Liver (tissue), 9 donors: ENCODE data around the gene MICAL3. TPM values are rescaled to one million over a fixed set of nuclear protein-coding genes. Genes with fewer than 3 reads are reported as not detected.

Experiments
- DNase-seq: peaks from one replicate; pipeline ENCODE4 v3.0.0-alpha.2; 2017; ENCODE audit warnings: low spot score
- H3K27ac ChIP-seq, 2 donors: one replicate each; pipeline ENCODE4 v1.7.0; 2013; ENCODE audit warnings: inconsistent platforms in 2 of 2, low read length in 2 of 2, control low read depth in 1 of 2, low read depth in 1 of 2, mild to moderate bottlenecking in 1 of 2
- H3K27me3 ChIP-seq, 4 donors: one replicate each; pipeline versions ENCODE4 v1.6.1 to v1.7.0; 2013; ENCODE audit warnings: low read length in 3 of 4, inconsistent platforms in 1 of 4, mild to moderate bottlenecking in 1 of 4, moderate library complexity in 1 of 4; ENCODE audit not compliant: control insufficient read depth in 4 of 4, insufficient read depth in 4 of 4
- H3K36me3 ChIP-seq, 4 donors: one replicate each; pipeline versions ENCODE4 v1.6.1 to v1.7.0; 2013; ENCODE audit warnings: low read length in 3 of 4, mild to moderate bottlenecking in 3 of 4, low read depth in 1 of 4, moderate library complexity in 1 of 4; ENCODE audit not compliant: control insufficient read depth in 4 of 4, insufficient read depth in 3 of 4
- H3K4me1 ChIP-seq, 4 donors: one replicate each; pipeline versions ENCODE4 v1.6.1 to v1.7.0; 2013; ENCODE audit warnings: low read length in 3 of 4, mild to moderate bottlenecking in 3 of 4, moderate library complexity in 1 of 4; ENCODE audit not compliant: control insufficient read depth in 4 of 4, insufficient read depth in 4 of 4
- H3K4me3 ChIP-seq, 3 donors: one replicate each; pipeline versions ENCODE4 v1.6.1 to v1.7.0; 2013; ENCODE audit warnings: low read length in 3 of 3, control low read depth in 1 of 3, low read depth in 1 of 3, mild to moderate bottlenecking in 1 of 3
- H3K9ac ChIP-seq, 2 donors: one replicate each; pipeline ENCODE4 v1.7.0; 2013; ENCODE audit warnings: low read length in 2 of 2, mild to moderate bottlenecking in 2 of 2, moderate library complexity in 2 of 2, control low read depth in 1 of 2, low read depth in 1 of 2
- H3K9me3 ChIP-seq, 4 donors: one replicate each; pipeline versions ENCODE4 v1.6.1 to v1.7.0; 2013; ENCODE audit warnings: low read length in 3 of 4; ENCODE audit not compliant: control insufficient read depth in 4 of 4
- GABPA ChIP-seq, 2 donors: IDR thresholded peaks in 1 of 2; conservative IDR thresholded peaks in 1 of 2; 2 replicates each; pipeline ENCODE4 v1.6.1; 2016; ENCODE audit warnings: antibody characterized with exemption in 2 of 2, mild to moderate bottlenecking in 1 of 2, moderate library complexity in 1 of 2
- HNF4A ChIP-seq, 2 donors: conservative IDR thresholded peaks; 2 replicates each; pipeline ENCODE4 v1.6.1; 2016; ENCODE audit warnings: antibody characterized with exemption in 2 of 2, mild to moderate bottlenecking in 2 of 2
- HNF4G ChIP-seq: IDR thresholded peaks from 2 replicates; pipeline ENCODE4 v1.6.1; 2016; ENCODE audit warnings: antibody characterized with exemption
- RAD21 ChIP-seq, 2 donors: IDR thresholded peaks; 2 replicates each; pipeline ENCODE4 v1.6.1; 2016; ENCODE audit warnings: antibody characterized with exemption in 2 of 2, mild to moderate bottlenecking in 2 of 2
- REST ChIP-seq: IDR thresholded peaks from 2 replicates; pipeline ENCODE4 v1.6.1; 2016; ENCODE audit warnings: antibody characterized with exemption, mild to moderate bottlenecking
- RXRA ChIP-seq, 2 donors: IDR thresholded peaks; 2 replicates each; pipeline ENCODE4 v1.6.1; 2017 to 2018; ENCODE audit warnings: antibody characterized with exemption in 2 of 2, mild to moderate bottlenecking in 1 of 2
- SP1 ChIP-seq: IDR thresholded peaks from 2 replicates; pipeline ENCODE4 v1.6.1; 2018; ENCODE audit warnings: antibody characterized with exemption, mild to moderate bottlenecking
- YY1 ChIP-seq: IDR thresholded peaks from 2 replicates; pipeline ENCODE4 v1.6.1; 2016; ENCODE audit warnings: antibody characterized with exemption, mild to moderate bottlenecking
- WGBS: extraction: QIAGEN DNeasy Blood & Tissue Kit; methylation state at CpG from one replicate; pipeline ENCODE4 v1.1.7; 2013; 5-methylcytosine and 5-hydroxymethylcytosine counted together
- polyA plus RNA-seq, 2 donors: library from polyadenylated mRNA; stranded (reverse) in 1 of 2; unstranded in 1 of 2; fragments of 200-250 nt in 1 of 2; fragments of >200 nt in 1 of 2; fragmentation: Nextera tagmentation in 1 of 2; extraction: Ambion mirVana in 1 of 2; gene quantifications; one replicate each; pipeline versions ENCODE4 v1.2.1 to v1.2.3, GENCODE V29; 2013 to 2015
- total RNA-seq, 2 donors: library from RNA; depleted of rRNA; stranded (reverse); fragments of >200 nt; gene quantifications; one replicate each; pipeline ENCODE4 v1.2.3, GENCODE V29; 2014
- donor health status: healthy.
- donor health status: healthy.
- donor health status: healthy.
- donor health status: healthy.
- donor health status: healthy.

The MICAL3 gene
- total and polyA plus RNA-seq, 4 donors: 6.4 to 38.4 (median 23.4) TPM

GRCh38 chr22:17775781-17776465, 248.4 kb downstream of the MICAL3 start:
- Histone ChIP-seq H3K9me3 (no peaks in the 10 kb centered on the region), H3K36me3 (no peaks in the 10 kb centered on the region), H3K27ac (no peak overlapping the region), H3K4me3 (no peak overlapping the region), H3K9ac (no peak overlapping the region), H3K27me3 (no peaks in the 10 kb centered on the region), H3K4me1 (peaks cover 8 to 47% (median 32%) of the 10 kb centered on the region in 4 donors)
- no peak for DNase-seq
- WGBS: 90% methylated on average over 10 of the region's 10 CpGs
- TF ChIP-seq HNF4A (conservative IDR thresholded peaks at IDR 0.05) (no peak), HNF4G (no peak), GABPA (IDR thresholded peaks at IDR 0.05 in 1 of 2, conservative IDR thresholded peaks at IDR 0.05 in 1 of 2) (no peak), RXRA (IDR thresholded peaks at IDR 0.05) (no peak), RAD21 (IDR thresholded peaks at IDR 0.05) (no peak), REST (no peak), YY1 (no peak)

DNA sequence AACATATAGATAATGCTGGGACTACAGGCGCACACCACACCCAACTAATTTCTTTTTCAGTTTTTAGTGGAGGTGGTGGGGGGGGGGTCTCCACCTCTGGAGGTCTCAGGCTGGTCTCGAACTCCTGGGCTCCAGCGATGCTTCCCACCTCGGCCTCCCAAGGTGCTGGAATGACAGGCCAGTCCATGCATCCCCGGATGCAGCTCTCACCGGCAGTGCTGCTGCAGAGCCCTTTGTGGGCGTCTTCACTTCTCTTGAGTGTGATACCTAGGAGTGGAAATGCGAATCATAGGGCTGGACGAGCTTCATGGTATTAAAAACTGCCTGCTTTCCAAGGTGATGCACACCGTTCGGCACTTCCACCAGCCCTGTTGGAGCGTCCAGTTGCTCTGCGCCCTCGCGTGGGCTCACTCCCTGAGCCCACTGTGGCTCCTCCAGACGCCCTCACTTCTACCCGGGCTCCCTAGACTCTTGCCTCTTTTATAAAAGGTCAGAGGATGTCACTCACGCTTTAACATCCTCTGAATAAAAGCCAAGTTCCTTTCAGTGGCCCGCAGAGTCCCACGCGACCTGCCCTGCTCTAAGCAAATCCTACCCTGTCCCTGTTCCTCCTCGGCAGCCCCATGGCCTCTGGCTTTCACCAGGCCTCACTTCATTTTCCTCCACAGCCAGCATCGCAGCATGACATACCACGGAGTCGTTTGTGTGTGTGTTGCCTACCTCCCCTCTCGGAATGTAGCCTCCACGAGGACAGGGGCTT, 249.3 kb downstream of the MICAL3 start:
- Histone ChIP-seq H3K9me3 (no peaks in the 10 kb centered on the region), H3K27ac (peak overlapping the region; percentile 68 to 73), H3K4me3 (no peak overlapping the region), H3K27me3 (no peaks in the 10 kb centered on the region), H3K9ac (peak overlapping the region in 1 of 2 donors; percentile 6), H3K4me1 (peaks cover 9 to 54% (median 39%) of the 10 kb centered on the region in 4 donors), H3K36me3 (no peaks in the 10 kb centered on the region)
- 85% methylated on average over 27 of the region's 27 CpGs for WGBS
- TF ChIP-seq RAD21 (IDR thresholded peaks at IDR 0.05): no peak
- no peak for TF ChIP-seq RXRA (IDR thresholded peaks at IDR 0.05)
- no peak for TF ChIP-seq SP1
- TF ChIP-seq REST: no peak
- no peak for TF ChIP-seq GABPA (IDR thresholded peaks at IDR 0.05 in 1 of 2, conservative IDR thresholded peaks at IDR 0.05 in 1 of 2)
- no peak for DNase-seq
